ENCODE data around the gene XG.
"Not testable (repeated sequence)": the region's sequence is repeated elsewhere in the genome, so short reads cannot be mapped to it uniquely, and the experiment has no call there.

The XG gene

GRCh38 chrX:2793752-2794151, 41.9 kb downstream of the XG start:
- no peak overlapping the region for H3K4me3 ChIP-seq (ENCODE audit: low read depth, low read length)
- DNase-seq (ENCODE audit: low read depth) = no peak
- TF ChIP-seq CTCF (IDR thresholded peaks at IDR 0.05; ENCODE audit: control insufficient read depth, extremely low read depth, insufficient read depth) = no peak

- no peak for TF ChIP-seq CTCF (IDR thresholded peaks at IDR 0.05; ENCODE audit: control insufficient read depth, extremely low read depth, insufficient read depth)
- no peak overlapping the region for H3K4me3 ChIP-seq (ENCODE audit: low read depth, low read length)
- no peak for DNase-seq (ENCODE audit: low read depth)
These were observed 42.5 kb downstream of the XG start for GRCh38 chrX:2794336-2794735.

- not testable (repeated sequence) for H3K4me3 ChIP-seq (ENCODE audit: low read depth, low read length); DNase-seq (ENCODE audit: low read depth)
These were observed 45.0 kb downstream of the XG start for GRCh38 chrX:2796808-2797207.

GRCh38 chrX:2799369-2799768, 47.5 kb downstream of the XG start:
- no peak for TF ChIP-seq CTCF (IDR thresholded peaks at IDR 0.05; ENCODE audit: control insufficient read depth, extremely low read depth, insufficient read depth)
- no peak overlapping the region for H3K4me3 ChIP-seq (ENCODE audit: low read depth, low read length)
- DNase-seq (ENCODE audit: low read depth) = no peak

- not testable (repeated sequence) for DNase-seq (ENCODE audit: low read depth); H3K4me3 ChIP-seq (ENCODE audit: low read depth, low read length)
These were observed 48.1 kb downstream of the XG start for GRCh38 chrX:2799980-2800379.

GRCh38 chrX:2801223-2801622, 49.4 kb downstream of the XG start:
- DNase-seq (ENCODE audit: low read depth) = no peak
- no peak overlapping the region for H3K4me3 ChIP-seq (ENCODE audit: low read depth, low read length)
- TF ChIP-seq CTCF (IDR thresholded peaks at IDR 0.05; ENCODE audit: control insufficient read depth, extremely low read depth, insufficient read depth) = no peak

GRCh38 chrX:2802376-2803090, 50.7 kb downstream of the XG start:
- not testable (repeated sequence) for DNase-seq (ENCODE audit: low read depth); H3K4me3 ChIP-seq (ENCODE audit: low read depth, low read length)

- not testable (repeated sequence) for DNase-seq (ENCODE audit: low read depth); H3K4me3 ChIP-seq (ENCODE audit: low read depth, low read length)
These were observed 51.6 kb downstream of the XG start for GRCh38 chrX:2803486-2803885.

- H3K4me3 ChIP-seq (ENCODE audit: low read depth, low read length); DNase-seq (ENCODE audit: low read depth): not testable (repeated sequence)
These were observed 52.4 kb downstream of the XG start for GRCh38 chrX:2804106-2804843.

- not testable (repeated sequence) for H3K4me3 ChIP-seq (ENCODE audit: low read depth, low read length); DNase-seq (ENCODE audit: low read depth)
These were observed 53.0 kb downstream of the XG start for GRCh38 chrX:2804858-2805257.
